ENCODE measurements around the gene ELK1. TPM values are rescaled to one million over a fixed set of nuclear protein-coding genes. Genes with fewer than 3 reads are reported as not detected.

Gene ELK1
- total RNA-seq, 5 donors from 2014 or later (not counting 1 experiment from before 2014, with no cell fraction given) = 28.5 to 40.0 (median 36.0) TPM

DNA sequence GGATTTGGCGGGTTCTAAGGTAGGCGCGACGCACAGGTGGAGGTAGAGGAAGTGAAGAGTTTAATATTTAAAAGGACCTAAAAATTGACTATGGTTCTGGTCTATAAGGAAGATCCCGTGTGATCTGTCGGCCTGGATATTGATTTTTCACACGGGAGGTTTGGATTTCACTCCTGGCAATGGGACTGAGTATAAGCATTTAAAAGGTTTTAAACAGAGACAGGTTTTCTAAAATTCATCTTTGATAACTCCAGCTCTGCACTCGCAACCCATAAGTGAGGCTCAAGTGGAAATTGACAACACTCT lies 9.0 kb upstream of the ELK1 start:
- peak overlapping the region; percentile 98 for H3K27ac ChIP-seq (ENCODE audit: low read length)
- H3K4me3 ChIP-seq (ENCODE audit: control insufficient read depth in 1 of 2, extremely low read depth in 1 of 2, low read length in 1 of 2) = peak overlapping the region in 1 of 2 donors; percentile 90
- no CpG with 5 or more reads among the region's 8 CpGs for WGBS (ENCODE audit: insufficient coverage)
- H3K27ac Mint-ChIP-seq = peak overlapping the region; percentile 96 to 98
- H3K27me3 ChIP-seq (replicated peaks in 1 of 2; ENCODE audit: control insufficient read depth in 2 of 2, extremely low read depth in 1 of 2, insufficient read depth in 2 of 2, low read length in 1 of 2) = no peaks in the 10 kb centered on the region
- ChIA-PET POLR2A (no interaction called here), CTCF (no interaction called here)
- peaks cover 0 to 3% of the 10 kb centered on the region in 2 donors for H3K27me3 Mint-ChIP-seq
- DNase-seq (no peak), ATAC-seq (replicated peaks in 1 of 4) (no peak)
- peaks cover 2 to 11% of the 10 kb centered on the region in 2 experiments for H3K4me1 ChIP-seq (ENCODE audit: control insufficient read depth in 1 of 2, extremely low read depth in 1 of 2, insufficient read depth in 2 of 2, low read length in 2 of 2)
- peaks cover 19% of the 10 kb centered on the region for H3K36me3 Mint-ChIP-seq
- peaks cover 0 to 27% of the 10 kb centered on the region in 2 donors for H3K36me3 ChIP-seq (ENCODE audit: control insufficient read depth in 2 of 2, extremely low read depth in 1 of 2, insufficient read depth in 1 of 2, low read length in 1 of 2)
- H3K4me1 Mint-ChIP-seq = peaks cover 14 to 23% (median 15%) of the 10 kb centered on the region in 3 donors
- H3K9me3 ChIP-seq = no peaks in the 10 kb centered on the region
- H3K9me3 Mint-ChIP-seq = no peaks in the 10 kb centered on the region
- peak overlapping the region; percentile 89 to 91 (median 90) for H3K4me3 Mint-ChIP-seq

DNA sequence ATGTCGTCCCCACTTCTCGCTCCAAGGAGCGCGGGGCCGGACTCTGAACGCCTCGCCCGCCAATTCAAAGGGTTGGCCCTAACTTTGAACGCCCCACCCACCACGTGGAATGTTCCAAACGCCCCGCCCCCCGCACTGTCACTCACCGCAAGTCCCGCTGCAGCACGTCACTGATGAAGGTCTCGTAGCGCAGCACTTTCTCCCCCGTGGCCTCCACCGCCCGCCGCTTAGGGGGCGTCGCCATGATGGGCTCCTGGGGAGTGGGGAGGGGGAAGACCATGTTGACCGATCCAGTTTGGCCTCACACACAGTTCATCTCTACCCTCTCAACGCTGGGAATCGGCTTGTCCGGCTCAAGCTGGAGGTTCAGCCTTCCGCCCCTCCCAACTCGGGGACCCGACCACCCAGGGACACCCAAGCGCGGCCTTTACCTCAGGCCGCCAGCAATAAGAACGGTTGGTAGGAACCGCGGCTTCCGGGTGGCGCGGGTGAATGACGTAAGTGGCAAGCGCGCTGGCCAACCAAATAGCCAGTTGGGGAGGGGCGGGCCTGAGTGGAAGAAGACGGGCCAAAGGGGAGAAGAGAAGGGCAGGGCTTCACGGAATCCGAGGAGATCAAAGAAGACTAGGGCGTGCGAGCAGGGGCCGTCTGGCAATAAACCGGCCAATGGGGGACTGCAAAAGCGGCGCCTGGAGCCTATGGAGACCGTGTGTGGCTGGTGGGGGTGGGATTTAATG lies 8.5 kb upstream of the ELK1 start, which contains the start of gene UXT:
TSS of gene UXT (minus strand) at position 497 of the 737 bp plus-strand sequence. CDS start at position 244, 253 bp downstream.
- ChIA-PET CTCF (no interaction called here), POLR2A (no interaction called here)
- Mint-ChIP-seq H3K36me3 (peaks cover 19% of the 10 kb centered on the region), H3K27me3 (peaks cover 0 to 3% of the 10 kb centered on the region in 2 donors), H3K9me3 (no peaks in the 10 kb centered on the region), H3K4me1 (peaks cover 14 to 23% (median 15%) of the 10 kb centered on the region in 3 donors), H3K27ac (peak within 1 kb of the TSS; percentile 96 to 98), H3K4me3 (peak within 1 kb of the TSS; percentile 89 to 91 (median 90))
- peak; percentile 85 to 91 (median 88) for ATAC-seq (replicated peaks in 1 of 4)
- Histone ChIP-seq H3K36me3 (ENCODE audit: control insufficient read depth in 2 of 2, extremely low read depth in 1 of 2, insufficient read depth in 1 of 2, low read length in 1 of 2) (peaks cover 0 to 27% of the 10 kb centered on the region in 2 donors), H3K9me3 (no peaks in the 10 kb centered on the region), H3K4me1 (ENCODE audit: control insufficient read depth in 1 of 2, extremely low read depth in 1 of 2, insufficient read depth in 2 of 2, low read length in 2 of 2) (peaks cover 2 to 11% of the 10 kb centered on the region in 2 experiments), H3K27ac (ENCODE audit: low read length) (peak within 1 kb of the TSS; percentile 98), H3K27me3 (replicated peaks in 1 of 2; ENCODE audit: control insufficient read depth in 2 of 2, extremely low read depth in 1 of 2, insufficient read depth in 2 of 2, low read length in 1 of 2) (no peaks in the 10 kb centered on the region), H3K4me3 (ENCODE audit: control insufficient read depth in 1 of 2, extremely low read depth in 1 of 2, low read length in 1 of 2) (peak within 1 kb of the TSS; percentile 67 to 90)
- peak; percentile 77 to 93 (median 90) for DNase-seq
- WGBS (ENCODE audit: insufficient coverage) = 0% methylated on average over 11 of the region's 54 CpGs

DNA sequence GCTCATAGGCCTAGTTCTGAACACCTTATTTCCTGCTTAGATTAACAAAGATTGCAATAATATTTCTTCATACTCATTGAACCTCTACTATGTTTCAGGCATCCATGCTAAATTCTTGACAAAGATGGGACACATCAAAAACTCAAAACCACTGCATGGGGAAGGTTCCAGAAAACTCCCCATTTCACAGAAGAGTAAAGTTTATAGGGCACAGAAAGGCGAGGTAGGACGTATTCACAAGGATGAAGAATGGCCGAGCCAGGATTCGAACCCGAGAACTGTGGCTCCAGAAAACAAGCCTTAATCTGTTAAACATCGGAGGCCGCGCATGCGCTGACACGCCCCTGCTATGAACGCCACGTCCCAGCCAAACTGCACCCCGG lies 7.9 kb upstream of the ELK1 start:
- Mint-ChIP-seq H3K4me1 (peaks cover 14 to 23% (median 15%) of the 10 kb centered on the region in 3 donors), H3K9me3 (no peaks in the 10 kb centered on the region), H3K27ac (peak overlapping the region; percentile 96 to 98), H3K4me3 (peak overlapping the region; percentile 89 to 91 (median 90)), H3K27me3 (peaks cover 0 to 6% of the 10 kb centered on the region in 2 donors), H3K36me3 (peaks cover 25% of the 10 kb centered on the region)
- ChIA-PET CTCF (no interaction called here), POLR2A (no interaction called here)
- Histone ChIP-seq H3K9me3 (no peaks in the 10 kb centered on the region), H3K27ac (ENCODE audit: low read length) (peak overlapping the region; percentile 98), H3K4me3 (ENCODE audit: control insufficient read depth in 1 of 2, extremely low read depth in 1 of 2, low read length in 1 of 2) (peak overlapping the region; percentile 25 to 90), H3K36me3 (ENCODE audit: control insufficient read depth in 2 of 2, extremely low read depth in 1 of 2, insufficient read depth in 1 of 2, low read length in 1 of 2) (peaks cover 0 to 27% of the 10 kb centered on the region in 2 donors), H3K27me3 (replicated peaks in 1 of 2; ENCODE audit: control insufficient read depth in 2 of 2, extremely low read depth in 1 of 2, insufficient read depth in 2 of 2, low read length in 1 of 2) (no peaks in the 10 kb centered on the region), H3K4me1 (ENCODE audit: control insufficient read depth in 1 of 2, extremely low read depth in 1 of 2, insufficient read depth in 2 of 2, low read length in 2 of 2) (peaks cover 2 to 11% of the 10 kb centered on the region in 2 experiments)
- ATAC-seq (replicated peaks in 1 of 4) = no peak
- WGBS (ENCODE audit: insufficient coverage) = 3% methylated on average over 11 of the region's 13 CpGs
- no peak for DNase-seq

DNA sequence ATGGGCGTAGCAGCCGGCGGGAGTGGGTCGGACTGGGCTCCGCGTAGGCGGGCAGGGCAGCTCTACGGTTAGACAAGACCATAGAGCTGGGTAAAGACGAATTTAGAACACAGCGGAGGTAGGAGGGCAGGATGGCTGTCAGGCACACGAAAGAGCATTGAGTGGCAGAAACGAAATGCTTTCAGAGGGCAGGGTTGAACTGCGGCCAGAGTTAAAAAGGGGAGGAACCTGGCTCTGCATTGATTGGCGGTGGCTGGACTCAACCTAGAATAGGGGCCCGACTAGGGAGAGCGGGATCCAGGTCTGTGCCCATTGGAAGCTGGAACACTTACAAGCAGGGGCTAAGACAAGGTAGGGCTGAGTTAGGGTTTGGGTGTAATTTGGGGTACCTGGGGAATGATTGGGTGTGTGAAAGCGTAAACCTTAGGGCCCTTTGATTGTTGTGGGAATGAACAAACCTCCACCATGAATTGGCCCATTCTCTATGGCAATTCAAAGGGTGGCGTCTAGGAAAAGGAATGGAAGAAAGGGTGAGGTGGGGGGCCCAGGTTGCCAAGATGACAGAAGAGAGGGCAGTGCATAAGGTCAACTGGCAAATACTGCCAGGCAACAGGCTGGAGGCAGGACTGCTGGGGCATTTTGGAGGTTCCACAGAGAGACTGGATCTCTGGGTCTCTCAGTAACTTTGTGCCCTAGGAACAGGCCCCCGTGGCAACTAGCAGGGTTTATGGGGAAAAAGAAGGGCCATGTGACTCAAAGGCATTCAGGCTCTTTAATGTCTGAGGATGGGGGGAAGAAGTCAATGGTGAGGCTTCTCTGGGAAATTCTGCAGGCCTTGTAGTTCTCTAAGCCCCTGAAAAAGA lies 911 bp upstream of the ELK1 start:
- no peaks in the 10 kb centered on the region for H3K27me3 ChIP-seq (replicated peaks in 1 of 2; ENCODE audit: control insufficient read depth in 2 of 2, extremely low read depth in 1 of 2, insufficient read depth in 2 of 2, low read length in 1 of 2)
- peak overlapping the region; percentile 45 to 84 for H3K4me3 ChIP-seq (ENCODE audit: control insufficient read depth in 1 of 2, extremely low read depth in 1 of 2, low read length in 1 of 2)
- peak overlapping the region; percentile 85 to 90 (median 85) for H3K4me3 Mint-ChIP-seq
- no peak for ATAC-seq (replicated peaks in 1 of 4)
- no peaks in the 10 kb centered on the region for H3K9me3 Mint-ChIP-seq
- H3K9me3 ChIP-seq = no peaks in the 10 kb centered on the region
- H3K27ac ChIP-seq (ENCODE audit: low read length) = peak overlapping the region; percentile 72
- H3K4me1 ChIP-seq (ENCODE audit: control insufficient read depth in 1 of 2, extremely low read depth in 1 of 2, insufficient read depth in 2 of 2, low read length in 2 of 2) = peaks cover 4 to 26% of the 10 kb centered on the region in 2 experiments
- peaks cover 34 to 46% (median 43%) of the 10 kb centered on the region in 3 donors for H3K4me1 Mint-ChIP-seq
- H3K36me3 Mint-ChIP-seq = peaks cover 38% of the 10 kb centered on the region
- H3K36me3 ChIP-seq (ENCODE audit: control insufficient read depth in 2 of 2, extremely low read depth in 1 of 2, insufficient read depth in 1 of 2, low read length in 1 of 2) = peaks cover 0 to 25% of the 10 kb centered on the region in 2 donors
- POLR2A ChIA-PET = interaction anchor here in 1 of 2 donors (0.8 kb wide), 1 partner anchor 1540 kb away, joined by 4 read pairs; no protein-coding TSS in a partner anchor
- peaks cover 0 to 20% of the 10 kb centered on the region in 2 donors for H3K27me3 Mint-ChIP-seq
- no peak for DNase-seq
- H3K27ac Mint-ChIP-seq = peak overlapping the region; percentile 89 to 95
- CTCF ChIA-PET = no interaction called here
- 3% methylated on average over 11 of the region's 19 CpGs for WGBS (ENCODE audit: insufficient coverage)

DNA sequence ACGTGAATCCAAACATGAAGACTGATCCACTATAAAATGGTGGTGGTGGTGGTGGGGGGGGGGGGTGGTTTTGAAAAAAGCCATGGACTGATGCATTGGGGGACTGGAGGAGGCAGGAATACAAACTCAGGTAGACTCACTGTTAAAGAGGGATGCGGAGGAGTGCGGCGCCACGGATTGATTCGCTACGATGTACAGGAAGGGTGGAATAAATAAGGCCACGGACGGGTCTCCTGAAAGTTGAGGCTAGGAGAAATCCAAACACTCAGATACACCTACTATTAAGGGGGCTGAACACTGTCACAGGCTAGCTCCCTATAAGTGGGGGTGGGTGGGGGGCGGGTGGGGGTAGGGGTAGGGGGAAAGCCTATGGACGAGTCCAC lies 591 bp downstream of the ELK1 start:
- WGBS (ENCODE audit: insufficient coverage) = no CpG with 5 or more reads among the region's 11 CpGs
- peaks cover 0 to 20% of the 10 kb centered on the region in 2 donors for H3K27me3 Mint-ChIP-seq
- CTCF ChIA-PET = interaction anchor here (0.6 kb wide), 3 partner anchors 85 to 957 kb away, joined by 3 to 6 read pairs (median 4); no protein-coding TSS in a partner anchor

DNA sequence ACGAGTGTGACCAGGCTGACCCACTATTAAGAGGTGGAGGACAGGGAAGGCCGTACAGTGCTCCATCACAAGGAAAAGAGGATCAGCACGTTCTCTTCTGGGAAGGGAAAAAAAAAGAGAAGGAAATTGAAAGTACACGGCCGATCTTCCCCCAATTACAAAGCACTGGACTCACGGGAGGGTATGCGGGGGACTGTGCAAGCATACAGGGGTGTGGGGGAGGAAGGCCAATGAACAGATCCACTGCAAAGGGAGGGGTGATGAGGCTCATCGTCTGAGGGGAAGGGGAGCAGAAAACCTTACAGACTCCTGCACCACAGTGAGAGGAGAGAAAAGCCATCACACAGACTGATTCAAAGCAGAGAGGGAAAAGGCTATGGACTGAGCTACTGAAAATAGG lies 1.1 kb downstream of the ELK1 start:
- Mint-ChIP-seq H3K36me3 (peaks cover 27% of the 10 kb centered on the region), H3K4me3 (peak overlapping the region; percentile 85 to 90 (median 85)), H3K27me3 (peaks cover 0 to 20% of the 10 kb centered on the region in 2 donors), H3K4me1 (peaks cover 42 to 56% (median 52%) of the 10 kb centered on the region in 3 donors), H3K27ac (peak overlapping the region; percentile 79 to 82), H3K9me3 (no peaks in the 10 kb centered on the region)
- POLR2A ChIA-PET = interaction anchor here (0.6 to 1.0 kb wide), 3 partner anchors 11 to 872 kb away, joined by 3 to 6 read pairs (median 4); partner anchors contain the start of genes EBP (in 1 of the 2) and RBM10 (in 1 of the 2)
- Histone ChIP-seq H3K27me3 (replicated peaks in 1 of 2; ENCODE audit: control insufficient read depth in 2 of 2, extremely low read depth in 1 of 2, insufficient read depth in 2 of 2, low read length in 1 of 2) (no peaks in the 10 kb centered on the region), H3K27ac (ENCODE audit: low read length) (no peak overlapping the region), H3K36me3 (ENCODE audit: control insufficient read depth in 2 of 2, extremely low read depth in 1 of 2, insufficient read depth in 1 of 2, low read length in 1 of 2) (peaks cover 0 to 13% of the 10 kb centered on the region in 2 donors), H3K4me3 (ENCODE audit: control insufficient read depth in 1 of 2, extremely low read depth in 1 of 2, low read length in 1 of 2) (peak overlapping the region in 1 of 2 donors; percentile 84), H3K4me1 (ENCODE audit: control insufficient read depth in 1 of 2, extremely low read depth in 1 of 2, insufficient read depth in 2 of 2, low read length in 2 of 2) (peaks cover 4 to 30% of the 10 kb centered on the region in 2 experiments), H3K9me3 (no peaks in the 10 kb centered on the region)
- CTCF ChIA-PET = interaction anchor here (0.6 kb wide), 3 partner anchors 85 to 957 kb away, joined by 3 to 6 read pairs (median 4); no protein-coding TSS in a partner anchor
- no CpG with 5 or more reads among the region's 8 CpGs for WGBS (ENCODE audit: insufficient coverage)
- no peak for DNase-seq
- ATAC-seq (replicated peaks in 1 of 4) = no peak

More for the DNA sequence above, 591 bp downstream of the ELK1 start:
- peak overlapping the region in 1 of 2 donors; percentile 84 for H3K4me3 ChIP-seq (ENCODE audit: control insufficient read depth in 1 of 2, extremely low read depth in 1 of 2, low read length in 1 of 2)
- H3K36me3 Mint-ChIP-seq = peaks cover 30% of the 10 kb centered on the region
- POLR2A ChIA-PET = interaction anchor here (0.6 to 1.0 kb wide), 3 partner anchors 11 to 872 kb away, joined by 3 to 6 read pairs (median 4); partner anchors contain the start of genes EBP (in 1 of the 2) and RBM10 (in 1 of the 2)
- H3K36me3 ChIP-seq (ENCODE audit: control insufficient read depth in 2 of 2, extremely low read depth in 1 of 2, insufficient read depth in 1 of 2, low read length in 1 of 2) = peaks cover 0 to 13% of the 10 kb centered on the region in 2 donors
- peaks cover 4 to 28% of the 10 kb centered on the region in 2 experiments for H3K4me1 ChIP-seq (ENCODE audit: control insufficient read depth in 1 of 2, extremely low read depth in 1 of 2, insufficient read depth in 2 of 2, low read length in 2 of 2)
- H3K9me3 Mint-ChIP-seq = no peaks in the 10 kb centered on the region
- H3K4me1 Mint-ChIP-seq = peaks cover 37 to 51% (median 47%) of the 10 kb centered on the region in 3 donors
- H3K27ac Mint-ChIP-seq = peak overlapping the region; percentile 79 to 82
- no peaks in the 10 kb centered on the region for H3K27me3 ChIP-seq (replicated peaks in 1 of 2; ENCODE audit: control insufficient read depth in 2 of 2, extremely low read depth in 1 of 2, insufficient read depth in 2 of 2, low read length in 1 of 2)
- H3K9me3 ChIP-seq = no peaks in the 10 kb centered on the region
- H3K4me3 Mint-ChIP-seq = peak overlapping the region; percentile 85 to 90 (median 85)
- no peak for DNase-seq
- H3K27ac ChIP-seq (ENCODE audit: low read length) = no peak overlapping the region
- no peak for ATAC-seq (replicated peaks in 1 of 4)
